Psoas muscle (tissue), 8 donors: ENCODE data around the gene KIAA0040. TPM values are rescaled to one million over a fixed set of nuclear protein-coding genes. Genes with fewer than 3 reads are reported as not detected.
A peak's percentile ranks its signal among the peaks of the same experiment; 100 is the strongest.

Experiments
- ATAC-seq, 4 donors: fragments of 200-7000 bp; cut with Tn5 transposase; one replicate each; pipeline ENCODE4 v1.9.1; 2020; ENCODE audit warnings: moderate library complexity in 3 of 4, mild to moderate bottlenecking in 2 of 4
- DNase-seq, 2 donors: peaks; one replicate each; pipeline ENCODE4 v3.0.0-alpha.2; 2020
- H3K27ac ChIP-seq: fragments of 200-600 bp; one replicate; pipeline ENCODE4 v1.8.0; 2022
- H3K27me3 ChIP-seq, 3 donors: fragments of 200-600 bp in 1 of 3; one replicate each; pipeline versions ENCODE4 v1.6.1 to v1.8.0; 2013 to 2022; ENCODE audit warnings: low read length in 2 of 3, mild to moderate bottlenecking in 2 of 3, moderate library complexity in 1 of 3; ENCODE audit not compliant: insufficient read depth in 3 of 3
- H3K36me3 ChIP-seq, 2 donors: fragments of 200-600 bp in 1 of 2; one replicate each; pipeline versions ENCODE4 v1.6.1 to v1.8.0; 2013 to 2022; ENCODE audit warnings: low read depth in 1 of 2, mild to moderate bottlenecking in 1 of 2, moderate library complexity in 1 of 2; ENCODE audit not compliant: insufficient read depth in 1 of 2
- H3K4me1 ChIP-seq: fragments of 200-600 bp; one replicate; pipeline ENCODE4 v1.8.0; 2022
- H3K4me3 ChIP-seq: fragments of 200-600 bp; one replicate; pipeline ENCODE4 v1.8.0; 2022; ENCODE audit warnings: mild to moderate bottlenecking
- H3K9me3 ChIP-seq: fragments of 200-600 bp; one replicate; pipeline ENCODE4 v1.8.0; 2022
- CTCF ChIP-seq: fragments of 200-600 bp; IDR thresholded peaks from one replicate; pipeline ENCODE4 v1.8.0; 2022; ENCODE audit warnings: antibody characterized with exemption
- WGBS, 3 donors: extraction: QIAGEN DNeasy Blood & Tissue Kit; methylation state at CpG; one replicate each; pipeline versions ENCODE4 v1.1.6 to v1.1.7; 2013; 5-methylcytosine and 5-hydroxymethylcytosine counted together
- intact Hi-C, 2 donors: fragments of 100-400 bp; cut with DNase I; formaldehyde crosslinking; loops; one replicate each; pipeline versions ENCODE4 v1.11.0 to v1.14.2; 2022
- polyA plus RNA-seq, 3 donors: library from polyadenylated mRNA; stranded (reverse); fragments of 200-250 nt; gene quantifications; one replicate each; pipeline ENCODE4 v1.2.3, GENCODE V29; 2013
- total RNA-seq, 4 donors: library from RNA; stranded (reverse); fragmentation: NEBNext Ultra II Directional in 2 of 4; extraction: Animal tissue kit (Norgen Biotek cat#: 25700) in 2 of 4; gene quantifications; one replicate each; pipeline versions ENCODE4 v1.2.1 to v1.2.4, GENCODE V29; 2021 to 2023
- donor health status: healthy with polysubstance abuse.
- donor health status: DM: no; HTN: no; CAD: no; lungs with moderate emphysema.
- donor health status: Bipolar disorder and iron deficiency.
- donor health status: healthy.
- donor health status: DM: yes; HTN: yes; CAD: no.
- donor health status: DM: no; HTN: no; CAD: no.
- donor health status: DM: no; HTN: no; CAD: no.
- donor health status: DM: yes; HTN: yes; CAD: no.

Gene KIAA0040
- total and polyA plus RNA-seq, 7 donors = 5.7 to 48.0 (median 11.0) TPM

- Histone ChIP-seq H3K36me3 (no peaks in the 10 kb centered on the region), H3K4me1 (peaks cover 4% of the 10 kb centered on the region), H3K27ac (no peak overlapping the region), H3K9me3 (no peaks in the 10 kb centered on the region), H3K27me3 (no peaks in the 10 kb centered on the region), H3K4me3 (no peak overlapping the region)
- no peak for DNase-seq
- TF ChIP-seq CTCF = no peak
- intact Hi-C loops = no loop called here
- no peak for ATAC-seq
These were observed 14.1 kb upstream of the KIAA0040 start for GRCh38 chr1:175206687-175207086.

- ATAC-seq = peak in 3 of 4 donors; percentile 32 to 74 (median 68)
- intact Hi-C loops = no loop called here
- no peaks in the 10 kb centered on the region for H3K27me3 ChIP-seq
- DNase-seq = no peak
- no peaks in the 10 kb centered on the region for H3K36me3 ChIP-seq
- WGBS, 3 donors = 10 to 23% (median 16%) methylated on average over 2 of the region's 2 CpGs
- H3K27ac ChIP-seq = no peak overlapping the region
- H3K4me1 ChIP-seq = peaks cover 20% of the 10 kb centered on the region
- no peak for TF ChIP-seq CTCF
- no peaks in the 10 kb centered on the region for H3K9me3 ChIP-seq
- H3K4me3 ChIP-seq = no peak overlapping the region
These were observed 11.8 kb upstream of the KIAA0040 start for GRCh38 chr1:175204330-175204729.

- H3K4me1 ChIP-seq = peaks cover 15% of the 10 kb centered on the region
- no peaks in the 10 kb centered on the region for H3K36me3 ChIP-seq
- no peaks in the 10 kb centered on the region for H3K27me3 ChIP-seq
- H3K27ac ChIP-seq = no peak overlapping the region
- H3K4me3 ChIP-seq = no peak overlapping the region
- H3K9me3 ChIP-seq = no peaks in the 10 kb centered on the region
- intact Hi-C loops = no loop called here
- 52 to 87% (median 66%) methylated on average over 5 of the region's 5 CpGs for WGBS, 3 donors
- TF ChIP-seq CTCF = no peak
- ATAC-seq = no peak
- no peak for DNase-seq
These were observed 11.0 kb upstream of the KIAA0040 start for GRCh38 chr1:175203570-175204068.

- intact Hi-C loops = no loop called here
These were observed 8.3 kb upstream of the KIAA0040 start for GRCh38 chr1:175200678-175201521.

More at GRCh38 chr1:175200678-175201521, 8.3 kb upstream of the KIAA0040 start:
- no peak for TF ChIP-seq CTCF
- ATAC-seq (peak in 2 of 4 donors; percentile 24 to 50), DNase-seq (no peak)
- peak overlapping the region; percentile 58 for H3K27ac ChIP-seq
- peaks cover 15% of the 10 kb centered on the region for H3K4me1 ChIP-seq
- no peaks in the 10 kb centered on the region for H3K9me3 ChIP-seq
- no peaks in the 10 kb centered on the region for H3K27me3 ChIP-seq
- no peak overlapping the region for H3K4me3 ChIP-seq
- no peaks in the 10 kb centered on the region for H3K36me3 ChIP-seq
- WGBS, 3 donors = 15 to 28% (median 16%) methylated on average over 7 of the region's 7 CpGs
